LHCN-M2 (cell line): ENCODE data around the gene GNA14. TPM values are rescaled to one million over a fixed set of nuclear protein-coding genes. Genes with fewer than 3 reads are reported as not detected.
A peak's percentile ranks its signal among the peaks of the same experiment; 100 is the strongest.
"Not testable (repeated sequence)": the region's sequence is repeated elsewhere in the genome, so short reads cannot be mapped to it uniquely, and the experiment has no call there.

Experiments used
- DNase-seq: peaks from one replicate; pipeline ENCODE4 v3.0.0-alpha.2; 2012; ENCODE audit warnings: low read depth
- total RNA-seq: library from RNA; depleted of rRNA; stranded (reverse); fragments of >200 nt; gene quantifications from 2 replicates; pipeline ENCODE4 v1.2.3, GENCODE V29; 2014

Gene GNA14
- total RNA-seq, 1 experiment from 2014 or later, result not detected

DNA sequence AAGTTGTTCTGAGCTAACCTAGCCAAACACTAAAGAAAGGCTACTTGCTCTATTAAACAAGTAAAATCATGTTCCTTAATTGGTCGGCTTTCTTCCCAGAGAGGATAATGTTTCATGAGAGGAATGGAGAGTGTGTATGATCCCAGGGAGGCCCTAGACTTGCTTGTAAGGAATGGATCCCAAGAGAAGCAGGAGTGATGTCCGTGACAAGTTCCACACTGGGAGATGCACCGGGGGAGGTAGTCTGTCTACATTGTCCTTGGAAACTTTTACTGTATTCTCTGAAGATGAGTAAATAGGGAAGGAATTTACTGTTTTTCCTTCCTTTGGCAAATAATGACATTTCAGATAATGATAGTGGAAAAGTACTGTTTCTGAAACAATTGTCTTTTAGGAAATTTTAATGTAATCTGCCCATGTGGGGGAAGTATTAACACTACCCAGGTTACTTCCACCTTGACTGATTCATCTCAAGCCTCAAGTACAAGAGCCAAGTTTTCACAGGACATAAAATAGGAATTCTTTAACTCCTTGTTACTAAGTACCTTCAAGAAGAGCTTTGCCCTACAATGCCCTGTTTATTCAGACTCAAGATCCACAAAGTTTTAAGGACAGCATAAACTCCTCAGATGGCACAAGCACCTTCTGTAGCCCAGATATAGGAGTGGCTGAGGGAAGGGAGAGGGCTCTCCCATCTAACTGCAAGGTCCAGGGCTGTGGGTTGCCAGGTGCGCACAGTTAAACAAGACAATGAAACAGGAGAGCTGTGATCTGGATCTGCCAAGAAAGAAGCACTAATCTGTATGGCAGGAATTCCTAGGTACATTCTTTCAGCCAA, 152.1 kb downstream of the GNA14 start:
- peak; percentile 37 for DNase-seq

DNA sequence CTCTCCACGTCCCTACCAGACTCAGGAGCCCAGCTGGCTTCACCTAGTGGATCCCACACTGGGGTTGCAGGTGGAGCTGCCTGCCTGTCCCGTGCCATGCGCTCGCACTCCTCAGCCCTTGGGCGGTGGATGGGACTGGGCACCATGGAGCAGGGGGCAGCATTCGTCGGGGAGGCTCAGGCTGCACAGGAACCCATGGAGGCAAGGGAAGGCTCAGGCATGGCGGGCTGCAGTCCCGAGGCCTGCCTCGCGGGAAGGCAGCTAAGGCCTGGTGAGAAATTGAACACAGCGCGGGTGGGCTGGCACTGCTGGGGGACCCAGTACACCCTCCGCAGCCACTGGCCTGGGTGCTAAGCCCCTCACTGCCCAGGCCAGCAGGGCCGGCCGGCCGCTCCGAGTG, 157.8 kb downstream of the GNA14 start:
- not testable (repeated sequence) for DNase-seq

DNA sequence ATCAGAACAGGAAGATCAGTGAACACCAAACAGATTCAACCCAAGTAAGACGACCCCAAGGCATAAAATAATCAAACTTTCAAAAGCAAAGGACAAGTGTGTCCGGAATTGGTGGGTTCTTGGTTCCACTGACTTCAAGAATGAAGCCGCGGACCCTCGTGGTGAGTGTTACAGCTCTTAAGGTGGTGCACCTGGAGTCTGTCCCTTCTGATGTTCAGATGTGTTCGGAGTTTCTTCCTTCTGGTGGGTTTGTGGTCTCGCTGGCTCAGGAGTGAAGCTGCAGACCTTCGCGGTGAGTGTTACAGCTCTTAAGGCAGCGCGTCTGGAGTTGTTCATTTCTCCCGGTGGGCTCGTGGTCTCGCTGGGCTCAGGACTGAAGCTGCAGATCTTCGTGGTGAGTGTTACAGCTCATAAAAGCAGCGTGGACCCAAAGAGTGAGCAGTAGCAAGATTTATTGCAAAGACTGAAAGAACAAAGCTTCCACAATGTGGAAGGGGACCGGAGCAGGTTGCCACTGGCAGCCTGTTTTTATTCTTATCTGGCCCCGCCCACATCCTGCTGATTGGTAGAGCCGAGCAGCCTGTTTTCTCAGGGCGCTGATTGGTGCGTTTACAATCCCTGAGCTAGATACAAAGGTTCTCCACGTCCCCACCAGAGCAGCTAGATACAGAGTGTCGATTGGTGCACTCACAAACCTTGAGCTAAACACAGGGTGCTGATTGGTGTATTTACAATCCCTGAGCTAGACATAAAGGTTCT, 158.5 kb downstream of the GNA14 start:
- not testable (repeated sequence) for DNase-seq

DNA sequence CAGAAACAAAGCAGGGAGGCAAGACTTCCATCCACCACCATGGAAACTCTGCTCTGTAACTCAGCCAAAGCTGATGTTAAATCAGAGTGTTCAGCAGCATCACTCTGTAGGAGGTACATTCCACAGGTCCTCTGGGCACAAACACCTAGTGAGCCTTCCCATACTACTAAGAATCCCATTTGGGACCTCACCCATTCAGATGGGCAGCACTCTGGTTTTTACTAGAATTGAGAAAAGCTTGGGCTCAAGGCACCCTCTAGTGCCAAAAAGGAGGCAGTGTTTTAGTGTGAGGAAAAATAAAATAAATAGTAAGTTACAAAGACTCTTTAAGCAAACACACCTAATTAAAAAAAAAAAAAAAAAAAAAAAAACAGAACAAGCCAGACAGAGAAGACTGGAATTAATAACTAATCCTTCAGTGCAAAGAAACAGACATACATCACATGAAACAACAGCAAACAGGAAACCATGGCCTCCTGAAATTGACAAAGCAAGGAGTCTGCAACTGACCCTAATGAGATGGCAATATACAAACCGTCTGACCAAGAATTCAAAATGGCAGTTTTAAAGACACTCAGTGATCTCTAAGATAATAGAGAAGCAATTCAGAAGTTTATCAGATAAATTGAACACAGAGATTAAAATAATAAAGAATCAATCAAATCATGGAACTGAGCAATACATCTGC, 159.5 kb downstream of the GNA14 start:
- DNase-seq, result peak; percentile 26

DNA sequence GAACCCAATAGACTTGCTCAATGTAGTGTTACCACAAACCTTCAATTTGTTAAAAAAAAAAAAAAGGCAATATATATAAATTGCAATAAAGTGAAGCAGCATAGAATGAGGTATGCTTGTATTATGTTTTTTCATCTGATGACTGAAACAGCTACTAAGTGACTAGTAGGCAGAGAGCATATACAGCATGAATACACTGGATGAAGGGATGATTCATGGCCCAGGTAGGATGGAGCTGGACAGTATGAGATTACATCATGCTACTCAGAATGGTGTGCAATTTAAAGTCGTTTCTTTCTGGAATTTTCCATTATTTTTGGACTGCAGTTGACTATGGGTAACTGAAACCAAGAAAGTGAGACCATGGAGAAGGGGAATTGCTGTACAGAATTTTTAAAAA, 161.2 kb downstream of the GNA14 start:
- no peak for DNase-seq

DNA sequence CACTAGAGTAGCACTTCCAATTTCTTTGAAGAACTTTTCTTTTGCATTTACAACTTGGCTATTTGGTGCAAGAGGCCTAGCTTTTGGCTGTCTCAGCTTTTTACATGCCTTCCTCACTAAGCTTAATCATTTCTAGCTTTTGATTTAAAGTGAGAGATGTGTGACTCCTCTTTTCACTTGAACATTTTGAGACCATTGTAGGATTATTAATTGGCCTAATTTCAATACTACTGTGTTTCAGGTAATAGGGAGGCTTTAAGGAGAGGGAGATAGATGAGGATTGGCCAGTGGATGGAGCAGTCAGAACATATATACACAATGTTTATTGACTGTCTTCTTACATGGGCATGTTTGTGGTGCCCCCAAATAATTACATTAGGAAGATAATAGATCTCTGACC, 161.7 kb downstream of the GNA14 start:
- no peak for DNase-seq

DNA sequence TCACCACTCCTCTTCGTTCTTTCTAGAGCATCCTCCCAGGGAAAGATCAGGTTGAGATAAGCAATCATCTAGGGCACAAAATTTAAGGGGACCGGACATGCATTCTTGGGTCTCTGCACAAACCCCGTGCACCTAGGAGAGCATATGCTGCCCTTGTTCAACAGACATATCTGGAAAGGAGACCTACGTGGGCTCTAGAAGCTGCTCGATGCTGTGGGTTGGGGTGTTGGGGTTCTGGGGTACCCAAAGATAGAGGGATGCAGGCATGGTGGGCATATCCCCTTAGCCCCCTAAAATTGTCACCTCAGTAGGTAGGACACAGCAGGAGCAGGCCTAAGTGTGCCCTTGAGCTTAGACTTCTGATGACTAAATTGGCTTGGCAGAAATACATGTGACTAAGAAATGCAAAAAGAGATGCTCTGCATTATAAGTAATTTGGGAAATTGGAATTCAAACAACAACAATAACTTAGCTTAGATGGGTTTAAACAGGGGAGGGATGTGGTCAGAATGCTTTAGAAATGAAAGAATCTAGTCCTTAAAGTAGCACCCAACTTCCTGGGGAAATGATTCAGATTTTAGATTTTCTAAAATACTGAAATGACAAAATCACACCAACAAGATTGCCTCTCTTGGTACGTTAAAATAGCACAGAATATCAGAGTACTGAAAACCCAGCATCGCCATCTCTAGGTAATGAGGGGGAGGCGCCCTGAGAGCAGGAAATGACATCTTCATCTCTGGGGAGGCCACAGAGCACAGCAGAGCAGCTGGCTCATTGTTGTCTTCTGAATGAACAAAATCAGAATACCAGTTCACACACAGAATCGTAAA, 172.3 kb downstream of the GNA14 start:
- peak; percentile 78 for DNase-seq

DNA sequence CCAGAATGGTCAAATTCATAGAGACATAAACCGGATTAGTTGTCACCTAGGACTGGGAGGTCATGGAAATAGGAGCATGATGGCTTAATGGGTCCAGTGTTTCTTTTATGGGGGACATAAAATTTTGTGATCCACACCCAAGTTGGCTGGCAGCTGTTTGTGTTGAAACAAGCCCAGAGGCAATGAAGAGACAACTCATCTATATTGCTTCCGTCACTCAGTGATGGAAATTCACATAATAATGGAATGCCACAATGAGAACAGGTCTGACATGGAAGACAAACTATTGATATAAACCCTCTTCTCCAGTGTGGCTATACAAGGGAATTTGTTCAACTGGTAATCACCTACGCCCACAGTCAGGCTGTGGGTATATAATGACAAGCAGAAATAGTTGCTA, 173.2 kb downstream of the GNA14 start:
- no peak for DNase-seq

DNA sequence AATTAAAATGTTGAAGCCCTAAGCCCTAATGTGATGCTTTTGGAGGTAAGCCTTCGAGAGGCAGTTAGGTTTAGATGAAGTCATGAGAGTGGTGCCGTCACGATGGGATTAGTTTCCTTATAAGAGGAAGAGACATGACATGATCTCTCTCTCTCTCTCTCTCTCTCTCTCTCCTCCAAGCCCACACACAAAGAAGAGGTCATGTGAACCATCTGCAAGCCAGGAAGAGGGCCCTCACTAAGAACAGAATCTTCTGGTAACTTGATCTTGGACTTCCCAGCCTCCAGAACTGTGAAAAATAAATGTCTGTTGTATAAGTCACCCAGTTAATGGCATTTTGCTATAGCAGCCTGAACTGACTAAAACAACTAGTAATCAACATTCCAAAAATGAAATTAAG, 175.5 kb downstream of the GNA14 start:
- peak; percentile 28 for DNase-seq

DNA sequence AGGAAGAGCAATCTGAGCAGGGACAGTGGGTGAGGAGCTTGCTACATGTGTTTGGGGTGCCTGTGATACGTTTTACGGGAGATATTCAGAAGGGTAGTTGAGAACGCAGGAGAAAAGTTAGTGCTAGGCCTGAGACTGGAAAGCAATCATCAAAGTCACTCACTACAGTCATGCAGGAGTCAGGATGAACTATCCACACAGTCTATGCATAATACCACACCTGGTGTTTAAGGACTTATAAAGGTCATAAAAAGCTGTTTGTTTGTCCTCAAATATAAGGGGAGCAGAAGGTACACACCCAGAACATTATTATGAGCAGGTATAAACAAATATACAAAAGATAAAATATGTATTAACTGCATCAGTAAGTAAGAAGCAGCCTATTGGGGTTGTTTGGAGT, 176.6 kb downstream of the GNA14 start:
- DNase-seq, result no peak

DNA sequence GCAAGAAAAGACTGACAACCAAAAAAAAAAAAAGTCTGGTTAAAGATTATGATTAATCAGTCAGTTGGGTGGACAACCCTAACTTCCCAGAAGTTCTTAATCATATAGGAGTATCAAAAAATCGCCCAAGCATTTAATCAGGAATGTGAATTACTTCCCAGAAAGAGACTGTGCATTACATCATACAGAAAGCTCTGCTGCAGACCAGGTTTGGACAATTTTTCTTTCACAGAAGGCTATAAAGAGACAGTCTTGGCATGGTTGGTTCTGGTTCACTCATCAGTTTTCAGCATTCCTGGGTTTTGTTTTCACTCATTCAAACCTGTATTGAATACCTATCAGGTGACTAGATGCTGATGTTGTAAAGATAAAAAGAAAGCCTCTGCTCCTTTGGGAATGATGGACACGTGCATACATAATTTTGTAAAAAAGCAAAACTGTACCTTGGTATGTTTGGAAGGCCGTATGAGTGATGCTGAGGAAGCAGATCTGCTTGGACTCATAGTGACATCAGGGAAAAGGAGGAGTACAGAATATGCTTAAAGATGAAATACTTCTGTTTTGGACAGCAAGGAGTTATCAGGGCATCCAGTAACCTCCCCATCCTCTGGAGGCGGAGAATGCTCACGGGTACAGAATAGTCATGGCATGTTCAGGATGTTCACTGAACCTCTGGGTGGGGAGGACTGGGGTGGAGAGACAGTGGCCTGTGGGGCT, 178.4 kb downstream of the GNA14 start:
- DNase-seq, result no peak

DNA sequence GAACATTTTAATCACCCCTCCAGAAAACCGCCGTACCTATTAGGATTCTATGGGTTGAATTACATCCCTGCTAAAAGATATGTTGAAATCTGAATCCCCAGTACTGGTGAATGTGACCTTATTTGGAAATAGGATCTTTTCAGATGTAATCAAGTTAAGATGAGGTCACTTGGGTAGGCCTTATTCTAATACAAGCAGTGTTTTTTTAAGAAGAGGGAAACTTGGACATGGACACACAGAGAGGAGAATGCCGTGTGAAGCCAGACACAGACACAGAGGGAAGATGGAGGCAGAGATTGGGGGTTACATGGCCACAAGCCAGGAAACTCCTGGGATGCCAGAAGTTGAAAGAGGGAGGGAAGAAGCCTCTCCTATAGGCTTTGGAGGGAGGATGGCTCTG, 183.5 kb downstream of the GNA14 start:
- no peak for DNase-seq

DNA sequence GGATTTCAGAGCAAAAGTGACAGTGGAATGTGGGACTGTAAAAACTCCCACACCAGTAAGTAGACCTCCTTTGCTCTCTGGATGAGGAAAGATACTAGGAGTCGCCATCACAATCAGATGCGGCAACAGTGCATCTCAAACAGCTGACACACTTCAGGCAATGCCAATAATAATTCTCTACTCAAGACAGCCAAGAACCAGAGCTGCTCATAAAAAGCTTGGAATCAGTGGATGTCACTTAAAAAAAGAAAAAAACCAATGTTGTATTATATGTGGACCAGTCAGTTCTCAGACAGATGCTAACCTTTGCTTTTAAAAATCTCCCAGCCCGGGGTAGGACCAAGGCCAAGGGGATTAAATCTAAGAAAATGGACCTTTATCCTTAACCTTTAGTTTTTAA, 185.0 kb downstream of the GNA14 start:
- no peak for DNase-seq

DNA sequence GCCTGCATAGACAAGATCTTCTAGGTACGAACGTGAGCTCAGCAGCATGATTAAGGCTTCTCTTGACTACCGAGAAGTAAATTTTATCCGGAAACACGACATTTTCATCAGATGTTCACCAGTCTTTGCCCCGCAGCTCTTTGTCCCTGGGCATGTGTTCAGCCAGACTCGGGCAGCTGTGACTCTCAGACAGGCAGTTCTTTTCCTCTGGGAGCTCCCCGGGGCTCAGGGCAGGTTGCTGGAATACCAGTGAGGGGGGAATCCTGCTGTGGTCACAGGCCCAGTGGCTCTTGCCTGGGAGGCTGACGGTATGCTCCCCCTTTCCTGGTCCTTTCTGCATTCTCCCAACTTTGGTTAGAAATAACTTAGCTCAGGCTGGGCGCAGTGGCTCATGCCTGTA, 186.1 kb downstream of the GNA14 start:
- no peak for DNase-seq

DNA sequence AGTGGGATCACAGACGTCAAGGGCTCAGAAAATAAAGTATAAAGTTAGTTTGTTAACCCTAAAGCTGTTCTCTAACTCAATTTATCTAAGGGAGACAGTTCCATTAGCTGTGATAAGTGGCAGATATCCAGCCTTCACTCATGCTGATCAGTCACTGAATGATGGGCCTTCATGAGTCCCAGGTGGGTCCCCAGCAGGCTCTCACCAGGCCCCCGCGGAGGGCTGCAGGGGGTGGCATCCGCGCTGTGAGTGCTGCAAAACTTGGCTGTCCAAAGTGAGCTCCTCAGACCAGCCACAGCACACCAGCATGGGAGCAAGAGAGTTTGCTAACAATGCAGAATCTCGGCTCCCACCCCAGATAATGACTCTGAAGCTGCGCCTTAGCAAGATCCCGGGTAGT, 187.2 kb downstream of the GNA14 start:
- no peak for DNase-seq

DNA sequence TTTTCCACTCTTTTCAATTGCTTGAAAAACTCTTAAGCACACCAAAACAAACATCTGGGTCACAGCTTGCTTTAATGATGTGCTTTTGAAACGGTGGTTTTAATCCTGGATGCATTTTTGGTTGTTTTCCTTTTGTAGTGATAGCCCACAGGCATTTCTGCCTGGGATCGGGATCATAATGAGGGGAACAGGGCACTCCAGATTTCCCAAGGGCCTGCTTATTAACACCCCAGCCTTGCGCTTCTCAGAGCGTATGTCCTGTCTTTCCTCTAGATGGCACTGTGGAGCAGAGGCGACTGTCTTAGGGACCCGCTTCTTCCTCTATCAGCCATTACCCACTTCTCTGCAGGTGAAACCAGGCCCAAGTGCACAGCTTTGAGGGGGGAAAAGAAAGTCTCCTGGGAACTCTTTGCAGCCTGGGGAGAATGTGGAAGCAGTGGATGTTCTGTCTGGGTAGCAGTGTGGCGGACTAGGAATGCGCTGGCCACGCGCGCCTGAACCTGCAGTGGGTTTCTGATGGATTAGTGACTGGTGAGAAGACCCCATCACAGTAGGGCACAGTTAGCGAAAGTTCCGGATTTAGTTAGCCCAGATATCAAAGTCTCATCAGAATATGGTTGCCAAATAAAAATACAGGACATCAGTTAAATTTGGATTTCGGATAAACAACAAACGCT, 190.1 kb downstream of the GNA14 start:
- peak; percentile 60 for DNase-seq

DNA sequence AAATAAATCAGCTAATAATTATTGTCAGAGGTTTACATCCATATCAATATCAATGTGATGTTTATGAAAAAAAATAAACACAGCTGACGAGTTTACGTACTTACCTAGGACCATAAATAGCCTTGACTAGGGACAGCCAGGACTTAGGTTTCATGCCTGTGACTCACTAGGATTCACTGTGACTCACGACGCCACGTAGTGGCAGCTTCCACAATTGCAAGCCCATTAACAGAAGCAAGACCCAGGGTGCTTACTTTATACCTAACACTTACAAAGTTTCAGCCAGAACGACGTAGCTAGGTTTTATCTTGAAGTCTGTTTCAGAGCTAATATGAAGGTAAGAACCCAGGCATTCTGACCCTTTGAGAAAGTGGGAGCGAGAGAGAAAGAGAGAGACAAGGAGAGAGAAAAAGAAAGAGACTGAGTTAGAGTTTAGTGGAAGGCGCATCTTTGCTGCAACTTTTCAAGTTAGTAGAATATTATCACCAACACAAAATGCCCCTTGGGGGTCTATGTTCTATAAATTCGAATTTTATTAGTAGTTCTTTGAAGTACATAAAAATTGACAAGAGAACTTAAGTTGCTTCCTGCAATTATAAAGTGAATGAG, 191.2 kb downstream of the GNA14 start:
- peak; percentile 85 for DNase-seq

DNA sequence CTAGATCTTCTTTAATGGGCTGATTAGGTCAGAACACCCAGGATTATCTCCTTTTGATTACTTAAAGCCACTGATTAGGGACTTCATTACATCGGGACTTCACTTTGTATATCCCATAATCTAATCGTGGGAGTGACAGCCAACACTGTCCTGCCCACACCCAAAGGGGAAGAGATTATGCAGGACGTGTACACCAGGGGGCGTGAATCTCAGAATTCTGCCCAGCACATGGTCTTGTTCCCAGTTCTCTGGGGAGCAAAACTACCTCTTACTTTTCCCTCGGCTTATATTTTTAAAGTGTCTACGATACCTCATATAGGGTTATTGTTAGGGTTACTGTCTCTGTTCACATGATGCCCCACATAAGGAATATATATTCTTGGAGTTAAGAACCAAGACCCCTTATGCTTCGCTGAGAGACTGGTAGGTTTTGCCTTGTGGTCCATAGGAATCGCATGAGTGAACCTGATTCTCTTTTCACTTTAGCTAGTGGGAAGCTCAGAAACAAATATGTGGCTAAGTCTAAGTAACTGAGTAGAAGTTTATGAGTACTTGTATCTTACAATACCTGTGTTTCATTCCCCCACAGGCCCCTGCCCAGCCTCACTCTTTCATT, 192.7 kb downstream of the GNA14 start:
- peak; percentile 35 for DNase-seq

DNA sequence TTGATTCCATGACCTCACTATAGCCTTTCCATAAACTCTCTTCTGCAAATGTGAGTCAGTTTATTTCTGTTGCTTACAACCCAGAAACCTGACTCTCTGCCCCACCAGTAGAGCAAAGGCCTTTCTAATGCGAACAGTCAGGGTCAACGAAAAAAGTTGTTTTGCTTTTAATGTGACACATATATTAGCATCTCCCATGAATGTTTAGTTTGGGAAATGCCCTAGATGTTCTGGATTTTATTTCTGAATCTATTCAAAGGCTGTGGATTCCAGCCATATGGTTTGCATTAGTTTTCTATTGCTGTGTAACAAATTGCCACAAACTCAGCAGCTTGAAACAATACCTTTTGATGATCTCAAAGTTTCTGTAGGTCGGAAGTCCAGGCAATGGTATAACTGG, 193.5 kb downstream of the GNA14 start:
- no peak for DNase-seq
